ENCODE data around the gene VPS51.

Gene VPS51

DNA sequence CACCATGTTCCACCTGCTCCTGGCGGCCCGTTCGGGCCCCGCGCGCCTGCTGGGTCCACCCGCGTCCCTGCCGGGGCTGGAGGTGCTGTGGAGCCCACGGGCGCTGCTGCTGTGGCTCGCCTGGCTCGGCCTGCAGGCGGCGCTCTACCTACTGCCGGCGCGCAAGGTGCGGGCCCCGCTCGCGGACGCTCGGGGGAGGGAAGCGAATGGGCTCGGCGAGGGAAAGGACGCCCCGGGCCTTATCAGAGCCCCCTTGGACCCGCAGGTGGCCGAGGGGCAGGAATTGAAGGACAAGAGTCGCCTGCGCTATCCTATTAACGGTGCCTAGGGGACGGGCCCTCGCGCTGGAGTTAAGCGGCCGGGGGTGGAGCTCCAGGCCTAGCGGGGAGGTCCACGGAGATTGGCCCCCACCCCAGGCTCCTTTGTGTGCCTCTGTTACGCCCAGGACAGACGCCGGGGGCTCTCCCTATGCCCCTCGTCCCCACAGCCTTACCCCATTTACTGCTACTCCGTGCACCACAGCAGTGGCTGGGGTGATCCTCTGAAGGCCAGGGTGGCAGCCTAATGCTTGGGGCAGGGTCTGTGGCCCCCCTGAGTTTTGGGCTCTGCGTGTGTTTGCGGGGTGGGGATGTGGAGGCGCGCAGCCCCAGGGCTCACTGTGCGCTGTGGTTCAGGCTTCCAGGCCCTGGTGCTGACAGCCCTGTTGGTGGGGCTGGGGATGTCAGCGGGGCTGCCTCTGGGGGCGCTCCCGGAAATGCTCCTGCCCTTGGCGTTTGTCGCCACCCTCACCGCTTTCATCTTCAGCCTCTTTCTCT is 16.7 kb downstream of the VPS51 start:
- Histone ChIP-seq H3K9me3 (ENCODE audit: control insufficient read depth, low read length) (no peaks in the 10 kb centered on the region), H3K27ac (ENCODE audit: insufficient read depth, low read depth, low read length, poor library complexity, severe bottlenecking) (peak overlapping the region; percentile 88), H3K36me3 (ENCODE audit: control insufficient read depth, insufficient read depth, low read length) (peaks cover 4% of the 10 kb centered on the region), H3K4me1 (ENCODE audit: control insufficient read depth, insufficient read depth, low read length) (peaks cover 7% of the 10 kb centered on the region), H3K4me3 (ENCODE audit: insufficient read depth, low read depth, low read length) (peak overlapping the region; percentile 85), H3K27me3 (ENCODE audit: control insufficient read depth, insufficient read depth, low read length, poor library complexity, severe bottlenecking) (no peaks in the 10 kb centered on the region)
- WGBS, 2 experiments = 2% methylated on average over 57 of the region's 57 CpGs

DNA sequence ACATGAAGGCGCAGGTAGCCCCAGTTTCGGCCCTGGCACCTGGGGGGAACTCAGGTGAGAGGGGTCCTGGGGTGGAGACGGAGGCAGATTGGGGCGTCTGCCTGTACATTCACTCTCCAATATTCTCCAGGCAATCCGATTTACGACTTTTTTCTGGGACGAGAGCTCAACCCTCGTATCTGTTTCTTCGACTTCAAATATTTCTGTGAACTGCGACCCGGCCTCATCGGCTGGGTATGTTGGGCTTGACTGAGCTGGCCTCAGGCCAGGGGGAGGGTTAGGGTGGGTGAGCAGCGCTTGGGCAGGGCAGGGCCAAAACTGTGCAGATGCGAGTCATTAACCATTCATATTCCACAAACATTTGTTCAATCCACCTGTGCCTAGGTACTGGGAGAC is 17.3 kb downstream of the VPS51 start:
- peak overlapping the region; percentile 85 for H3K4me3 ChIP-seq (ENCODE audit: insufficient read depth, low read depth, low read length)
- WGBS, 2 experiments = 78 to 81% methylated on average over 14 of the region's 14 CpGs
- no peak overlapping the region for H3K27ac ChIP-seq (ENCODE audit: insufficient read depth, low read depth, low read length, poor library complexity, severe bottlenecking)
- peaks cover 4% of the 10 kb centered on the region for H3K36me3 ChIP-seq (ENCODE audit: control insufficient read depth, insufficient read depth, low read length)
- no peaks in the 10 kb centered on the region for H3K27me3 ChIP-seq (ENCODE audit: control insufficient read depth, insufficient read depth, low read length, poor library complexity, severe bottlenecking)
- H3K4me1 ChIP-seq (ENCODE audit: control insufficient read depth, insufficient read depth, low read length) = peaks cover 7% of the 10 kb centered on the region
- no peaks in the 10 kb centered on the region for H3K9me3 ChIP-seq (ENCODE audit: control insufficient read depth, low read length)

DNA sequence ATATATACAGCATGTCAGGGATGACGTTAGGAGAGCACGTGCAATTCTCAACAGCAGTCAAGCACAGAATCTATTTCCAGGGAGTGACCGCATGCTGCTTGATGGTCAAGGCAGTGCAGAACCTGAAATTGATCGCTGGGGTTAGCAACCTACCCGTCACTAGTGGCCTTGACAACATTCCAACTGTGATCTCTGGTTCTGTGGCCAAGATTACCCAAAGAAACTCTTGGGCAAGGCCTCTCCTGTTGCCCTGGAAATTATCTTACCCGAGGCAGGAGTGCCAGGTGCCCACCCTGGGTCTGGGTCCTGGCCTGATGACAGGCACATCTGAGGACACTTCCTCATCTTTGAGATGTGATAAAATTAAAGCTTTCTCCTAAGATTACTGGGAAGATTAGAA is 17.8 kb downstream of the VPS51 start:
- Histone ChIP-seq H3K9me3 (ENCODE audit: control insufficient read depth, low read length) (no peaks in the 10 kb centered on the region), H3K27me3 (ENCODE audit: control insufficient read depth, insufficient read depth, low read length, poor library complexity, severe bottlenecking) (no peaks in the 10 kb centered on the region), H3K27ac (ENCODE audit: insufficient read depth, low read depth, low read length, poor library complexity, severe bottlenecking) (no peak overlapping the region), H3K36me3 (ENCODE audit: control insufficient read depth, insufficient read depth, low read length) (peaks cover 1% of the 10 kb centered on the region), H3K4me3 (ENCODE audit: insufficient read depth, low read depth, low read length) (no peak overlapping the region), H3K4me1 (ENCODE audit: control insufficient read depth, insufficient read depth, low read length) (peaks cover 7% of the 10 kb centered on the region)
- 95% methylated on average over 6 of the region's 6 CpGs for WGBS, 2 experiments

DNA sequence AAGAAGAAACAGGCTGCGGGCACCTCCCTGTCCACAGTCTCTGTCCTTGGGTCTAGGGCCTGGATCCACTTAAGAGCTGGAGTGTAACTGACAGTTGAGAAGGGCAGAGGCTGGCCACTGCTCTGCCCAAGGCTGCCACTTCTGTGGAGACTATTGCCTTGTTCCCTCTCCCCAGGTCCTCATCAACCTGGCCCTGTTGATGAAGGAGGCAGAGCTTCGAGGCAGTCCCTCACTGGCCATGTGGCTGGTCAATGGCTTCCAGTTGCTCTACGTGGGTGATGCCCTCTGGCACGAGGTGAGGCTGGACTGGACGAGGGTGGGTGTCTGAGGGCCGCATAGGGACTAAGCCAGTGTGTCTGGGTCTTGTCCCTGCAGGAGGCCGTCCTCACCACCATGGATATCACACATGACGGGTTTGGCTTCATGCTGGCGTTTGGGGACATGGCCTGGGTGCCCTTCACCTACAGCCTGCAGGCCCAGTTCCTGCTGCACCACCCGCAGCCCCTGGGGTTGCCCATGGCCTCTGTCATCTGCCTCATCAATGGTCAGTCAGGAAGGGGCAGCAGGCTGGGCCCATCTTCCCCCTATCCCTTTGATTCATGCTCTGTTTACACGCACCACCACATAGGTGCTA is 18.6 kb downstream of the VPS51 start:
- H3K9me3 ChIP-seq (ENCODE audit: control insufficient read depth, low read length) = no peaks in the 10 kb centered on the region
- no peaks in the 10 kb centered on the region for H3K27me3 ChIP-seq (ENCODE audit: control insufficient read depth, insufficient read depth, low read length, poor library complexity, severe bottlenecking)
- H3K4me1 ChIP-seq (ENCODE audit: control insufficient read depth, insufficient read depth, low read length) = peaks cover 7% of the 10 kb centered on the region
- no peak overlapping the region for H3K4me3 ChIP-seq (ENCODE audit: insufficient read depth, low read depth, low read length)
- no peak overlapping the region for H3K27ac ChIP-seq (ENCODE audit: insufficient read depth, low read depth, low read length, poor library complexity, severe bottlenecking)
- H3K36me3 ChIP-seq (ENCODE audit: control insufficient read depth, insufficient read depth, low read length) = peaks cover 6% of the 10 kb centered on the region
- 93% methylated on average over 11 of the region's 11 CpGs for WGBS, 2 experiments

DNA sequence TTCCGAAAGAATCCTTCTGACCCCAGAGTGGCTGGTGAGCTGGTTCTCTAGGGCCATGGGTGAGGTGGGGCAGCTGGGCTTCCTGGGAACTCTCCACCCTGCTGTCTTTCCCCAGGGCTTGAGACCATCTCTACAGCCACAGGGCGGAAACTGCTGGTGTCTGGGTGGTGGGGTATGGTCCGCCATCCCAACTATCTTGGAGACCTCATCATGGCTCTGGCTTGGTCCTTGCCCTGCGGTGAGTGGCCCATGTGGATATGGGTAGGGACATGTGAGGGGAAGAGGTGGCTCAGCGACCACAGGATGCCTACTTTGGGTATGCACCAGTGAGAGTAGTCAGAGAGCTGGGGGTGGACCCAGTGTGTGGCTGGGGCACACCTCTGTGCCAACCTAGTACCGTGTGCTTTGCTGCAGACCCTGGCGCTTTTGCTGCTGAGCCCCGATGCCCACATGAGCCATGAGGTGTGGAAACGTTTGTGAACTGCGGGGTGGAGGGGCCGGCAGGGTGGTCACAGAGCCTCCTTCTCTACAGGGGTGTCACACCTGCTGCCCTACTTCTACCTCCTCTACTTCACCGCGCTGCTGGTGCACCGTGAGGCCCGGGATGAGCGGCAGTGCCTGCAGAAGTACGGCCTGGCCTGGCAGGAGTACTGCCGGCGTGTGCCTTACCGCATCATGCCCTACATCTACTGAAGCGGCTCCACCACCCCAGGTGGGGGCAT is 19.5 kb downstream of the VPS51 start:
- peaks cover 7% of the 10 kb centered on the region for H3K4me1 ChIP-seq (ENCODE audit: control insufficient read depth, insufficient read depth, low read length)
- H3K27me3 ChIP-seq (ENCODE audit: control insufficient read depth, insufficient read depth, low read length, poor library complexity, severe bottlenecking) = no peaks in the 10 kb centered on the region
- peaks cover 15% of the 10 kb centered on the region for H3K36me3 ChIP-seq (ENCODE audit: control insufficient read depth, insufficient read depth, low read length)
- no peaks in the 10 kb centered on the region for H3K9me3 ChIP-seq (ENCODE audit: control insufficient read depth, low read length)
- no peak overlapping the region for H3K27ac ChIP-seq (ENCODE audit: insufficient read depth, low read depth, low read length, poor library complexity, severe bottlenecking)
- 95 to 96% methylated on average over 21 of the region's 21 CpGs for WGBS, 2 experiments
- no peak overlapping the region for H3K4me3 ChIP-seq (ENCODE audit: insufficient read depth, low read depth, low read length)

DNA sequence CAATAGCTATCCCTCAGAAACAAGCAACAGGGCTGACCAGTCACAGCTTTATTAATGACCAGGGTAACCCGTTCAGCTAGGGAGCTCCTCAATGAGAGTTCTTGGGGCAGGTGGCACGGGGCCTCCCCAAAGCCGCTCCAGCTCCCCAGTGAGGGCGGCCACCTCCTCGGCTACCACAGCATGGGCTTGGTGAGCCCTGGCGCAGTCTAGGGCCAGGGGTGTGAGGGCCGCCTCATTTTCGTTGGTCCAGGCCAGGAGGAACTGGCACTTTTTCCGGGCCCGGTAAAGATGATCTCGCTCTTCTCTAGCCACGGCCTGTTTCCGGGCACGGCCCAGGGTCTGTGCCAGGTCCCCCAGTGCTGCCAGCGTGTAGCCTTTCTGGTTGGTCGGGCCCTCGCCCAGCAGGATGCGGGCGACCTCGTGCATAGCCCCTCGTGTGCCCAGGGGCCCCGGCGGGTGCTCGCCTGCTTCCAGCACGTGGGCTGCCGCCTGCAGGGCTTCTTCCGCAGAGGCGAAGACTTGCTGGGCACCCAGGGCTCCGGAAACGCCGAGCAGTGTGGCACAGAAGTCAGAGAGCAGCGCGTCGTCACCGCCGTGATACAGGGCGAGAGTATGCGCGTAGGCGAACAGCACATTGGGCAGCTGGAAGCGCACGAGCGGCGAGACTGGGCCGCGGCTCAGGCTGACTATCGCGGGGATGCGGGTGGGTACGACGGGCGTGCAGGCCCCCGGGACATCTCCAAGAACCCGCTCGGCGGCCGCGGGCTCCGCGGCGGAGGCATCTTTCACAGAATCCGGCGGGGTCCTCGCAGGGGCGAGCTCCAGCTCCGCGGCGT is 20.6 kb downstream of the VPS51 start:
- 33 to 34% methylated on average over 68 of the region's 68 CpGs for WGBS, 2 experiments
- no peaks in the 10 kb centered on the region for H3K27me3 ChIP-seq (ENCODE audit: control insufficient read depth, insufficient read depth, low read length, poor library complexity, severe bottlenecking)
- H3K36me3 ChIP-seq (ENCODE audit: control insufficient read depth, insufficient read depth, low read length) = peaks cover 17% of the 10 kb centered on the region
- H3K27ac ChIP-seq (ENCODE audit: insufficient read depth, low read depth, low read length, poor library complexity, severe bottlenecking) = no peak overlapping the region
- peaks cover 7% of the 10 kb centered on the region for H3K4me1 ChIP-seq (ENCODE audit: control insufficient read depth, insufficient read depth, low read length)
- H3K4me3 ChIP-seq (ENCODE audit: insufficient read depth, low read depth, low read length) = peak overlapping the region; percentile 89
- H3K9me3 ChIP-seq (ENCODE audit: control insufficient read depth, low read length) = no peaks in the 10 kb centered on the region

DNA sequence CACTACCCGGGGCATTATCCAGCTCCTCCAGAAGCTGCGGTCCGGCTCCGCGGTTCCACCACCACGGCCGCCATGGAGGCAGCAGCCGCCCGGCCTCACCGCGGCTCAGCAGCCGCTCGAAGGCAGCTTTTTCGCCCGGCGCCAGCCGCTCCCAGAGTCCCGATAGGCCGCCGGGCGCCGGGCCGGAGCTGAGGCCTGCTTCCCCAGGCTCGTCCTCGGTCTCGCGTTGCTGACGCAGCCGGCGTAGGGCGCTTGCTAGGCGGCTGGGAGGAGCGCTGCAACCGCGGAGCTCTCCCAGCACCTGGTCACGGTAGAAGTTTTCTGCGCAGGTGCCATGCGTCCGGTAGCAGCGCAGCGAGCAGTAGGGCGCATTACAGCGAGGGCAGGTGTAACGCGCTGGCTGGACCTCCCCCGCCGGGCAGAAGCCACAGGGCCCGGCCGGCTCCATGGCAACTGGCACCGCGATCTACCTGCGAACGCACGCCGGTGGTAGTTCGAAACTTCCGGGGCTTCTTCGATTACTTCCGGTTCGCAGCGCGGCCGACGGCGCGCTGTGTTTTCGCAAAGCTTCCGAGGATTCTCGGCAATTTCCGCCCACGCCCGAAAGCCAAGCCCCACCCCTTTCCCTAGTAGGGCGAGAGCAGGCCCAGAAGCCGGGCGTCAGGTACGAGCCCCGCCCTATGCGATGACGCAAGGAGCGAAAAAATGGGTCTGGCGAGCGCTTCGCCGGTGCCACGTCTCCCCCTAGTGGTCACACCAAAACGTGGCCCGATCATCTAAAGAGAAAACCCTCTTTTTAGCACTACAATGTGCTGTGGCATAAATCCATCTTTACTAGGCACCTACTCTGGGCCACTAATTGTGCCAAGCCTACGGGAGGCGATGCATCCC is 21.4 kb downstream of the VPS51 start, which contains the start of gene ZNHIT2:
TSS of gene ZNHIT2 (minus strand) at position 496 of the 891 bp plus-strand sequence. CDS start at position 448, 48 bp downstream.
- peaks cover 17% of the 10 kb centered on the region for H3K36me3 ChIP-seq (ENCODE audit: control insufficient read depth, insufficient read depth, low read length)
- no peaks in the 10 kb centered on the region for H3K27me3 ChIP-seq (ENCODE audit: control insufficient read depth, insufficient read depth, low read length, poor library complexity, severe bottlenecking)
- WGBS, 2 experiments = 1% methylated on average over 89 of the region's 89 CpGs
- peak within 1 kb of the TSS; percentile 89 for H3K4me3 ChIP-seq (ENCODE audit: insufficient read depth, low read depth, low read length)
- peak within 1 kb of the TSS; percentile 53 for H3K27ac ChIP-seq (ENCODE audit: insufficient read depth, low read depth, low read length, poor library complexity, severe bottlenecking)
- H3K4me1 ChIP-seq (ENCODE audit: control insufficient read depth, insufficient read depth, low read length) = peaks cover 7% of the 10 kb centered on the region
- H3K9me3 ChIP-seq (ENCODE audit: control insufficient read depth, low read length) = no peaks in the 10 kb centered on the region

DNA sequence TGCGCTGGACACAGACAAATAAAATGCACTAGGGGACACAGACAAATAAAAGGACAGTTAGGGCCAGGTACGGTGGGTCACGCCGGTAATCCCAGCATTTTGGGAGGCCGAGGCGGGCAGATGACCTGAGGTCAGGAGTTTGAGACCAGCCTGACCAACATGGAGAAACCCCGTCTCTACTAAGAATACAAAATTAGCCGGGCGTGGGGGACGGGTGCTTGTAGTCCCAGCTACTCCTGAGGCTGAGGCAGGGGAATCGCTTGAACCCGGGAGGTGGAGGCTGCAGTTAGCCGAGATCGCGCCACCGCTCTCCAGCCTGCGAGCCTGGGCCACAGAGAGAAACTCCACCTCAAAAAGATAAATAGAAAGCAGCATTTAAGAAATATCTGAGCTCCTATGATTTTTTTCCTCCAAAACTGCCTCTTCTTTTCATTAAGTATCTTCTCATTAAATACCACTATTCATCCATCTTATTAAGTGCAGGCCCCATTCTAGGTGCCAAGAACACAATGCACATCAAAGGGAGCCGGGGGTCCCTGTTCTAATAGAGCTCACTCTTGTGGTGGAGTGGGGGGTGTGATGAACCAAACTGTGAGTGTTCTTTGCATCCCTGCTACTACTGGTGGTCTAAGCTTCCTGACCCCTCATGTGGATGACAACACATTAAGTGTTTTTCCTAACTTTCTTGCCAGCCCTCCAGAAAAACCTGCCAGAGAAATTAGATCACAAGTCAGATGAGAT is 22.3 kb downstream of the VPS51 start:
- no peaks in the 10 kb centered on the region for H3K27me3 ChIP-seq (ENCODE audit: control insufficient read depth, insufficient read depth, low read length, poor library complexity, severe bottlenecking)
- 91% methylated on average over 18 of the region's 18 CpGs for WGBS, 2 experiments
- H3K9me3 ChIP-seq (ENCODE audit: control insufficient read depth, low read length) = no peaks in the 10 kb centered on the region
- no peak overlapping the region for H3K27ac ChIP-seq (ENCODE audit: insufficient read depth, low read depth, low read length, poor library complexity, severe bottlenecking)
- H3K36me3 ChIP-seq (ENCODE audit: control insufficient read depth, insufficient read depth, low read length) = peaks cover 17% of the 10 kb centered on the region
- no peak overlapping the region for H3K4me3 ChIP-seq (ENCODE audit: insufficient read depth, low read depth, low read length)
- peaks cover 7% of the 10 kb centered on the region for H3K4me1 ChIP-seq (ENCODE audit: control insufficient read depth, insufficient read depth, low read length)
